ENCODE measurements around the gene PRPSAP1. TPM values are rescaled to one million over a fixed set of nuclear protein-coding genes. Genes with fewer than 3 reads are reported as not detected.

PRPSAP1 gene
- total and polyA plus RNA-seq, 7 experiments from 2014 or later, result 19.6 to 59.1 (median 53.3) TPM

GRCh38 chr17:76292567-76292966 lies 61.1 kb downstream of the PRPSAP1 start:
- ATAC-seq (no peak), DNase-seq (no peak)
- Histone ChIP-seq H3K9me3 (ENCODE audit: control insufficient read depth in 2 of 3, low read length in 3 of 3) (no peaks in the 10 kb centered on the region), H3K27ac (ENCODE audit: low read depth, low read length) (no peak overlapping the region), H3K27me3 (ENCODE audit: control insufficient read depth in 2 of 2, insufficient read depth in 2 of 2, low read length in 2 of 2) (no peaks in the 10 kb centered on the region), H3K4me3 (ENCODE audit: low read length) (no peak overlapping the region), H3K36me3 (ENCODE audit: control insufficient read depth in 2 of 3, insufficient read depth in 3 of 3, low read length in 3 of 3) (no peaks in the 10 kb centered on the region), H3K4me1 (ENCODE audit: control insufficient read depth in 2 of 2, insufficient read depth in 2 of 2, low read length in 2 of 2) (no peaks in the 10 kb centered on the region)
- intact Hi-C loops (cut with micrococcal nuclease), result no loop called here
- Mint-ChIP-seq H3K27me3 (no peaks in the 10 kb centered on the region), H3K36me3 (peaks cover 0 to 12% (median 0%) of the 10 kb centered on the region in 5 donors), H3K4me3 (no peak overlapping the region), H3K9me3 (no peaks in the 10 kb centered on the region), H3K27ac (no peak overlapping the region), H3K4me1 (peaks cover 0 to 1% (median 0%) of the 10 kb centered on the region in 7 donors)
- ChIA-PET CTCF (no interaction called here), POLR2A (no interaction called here)

- Mint-ChIP-seq H3K27ac (no peak overlapping the region), H3K4me3 (no peak overlapping the region), H3K27me3 (no peaks in the 10 kb centered on the region), H3K9me3 (no peaks in the 10 kb centered on the region), H3K4me1 (peaks cover 0 to 17% (median 8%) of the 10 kb centered on the region in 7 donors), H3K36me3 (peaks cover 0 to 4% (median 0%) of the 10 kb centered on the region in 5 donors)
- no peak for DNase-seq
- H3K4me1 ChIP-seq (ENCODE audit: control insufficient read depth in 2 of 2, insufficient read depth in 2 of 2, low read length in 2 of 2), result peaks cover 0 to 8% of the 10 kb centered on the region in 2 donors
- H3K27ac ChIP-seq (ENCODE audit: low read depth, low read length), result no peak overlapping the region
- ChIA-PET CTCF (interaction anchor here (0.5 to 6.2 kb wide), 5 partner anchors 23 to 403 kb away, joined by 3 to 191 read pairs (median 3); partner anchors contain the start of gene TRIM47), POLR2A (interaction anchor here (0.8 to 3.4 kb wide), 4 partner anchors 98 to 252 kb away, joined by 3 to 29 read pairs (median 4); no protein-coding TSS in a partner anchor)
- H3K4me3 ChIP-seq (ENCODE audit: low read length), result no peak overlapping the region
- no peak for ATAC-seq
- no peaks in the 10 kb centered on the region for H3K36me3 ChIP-seq (ENCODE audit: control insufficient read depth in 2 of 3, insufficient read depth in 3 of 3, low read length in 3 of 3)
- H3K27me3 ChIP-seq (ENCODE audit: control insufficient read depth in 2 of 2, insufficient read depth in 2 of 2, low read length in 2 of 2), result no peaks in the 10 kb centered on the region
- H3K9me3 ChIP-seq (ENCODE audit: control insufficient read depth in 2 of 3, low read length in 3 of 3), result no peaks in the 10 kb centered on the region
- intact Hi-C loops (cut with micrococcal nuclease), result no loop called here
Observed at GRCh38 chr17:76281573-76282371, 71.9 kb downstream of the PRPSAP1 start.

DNA sequence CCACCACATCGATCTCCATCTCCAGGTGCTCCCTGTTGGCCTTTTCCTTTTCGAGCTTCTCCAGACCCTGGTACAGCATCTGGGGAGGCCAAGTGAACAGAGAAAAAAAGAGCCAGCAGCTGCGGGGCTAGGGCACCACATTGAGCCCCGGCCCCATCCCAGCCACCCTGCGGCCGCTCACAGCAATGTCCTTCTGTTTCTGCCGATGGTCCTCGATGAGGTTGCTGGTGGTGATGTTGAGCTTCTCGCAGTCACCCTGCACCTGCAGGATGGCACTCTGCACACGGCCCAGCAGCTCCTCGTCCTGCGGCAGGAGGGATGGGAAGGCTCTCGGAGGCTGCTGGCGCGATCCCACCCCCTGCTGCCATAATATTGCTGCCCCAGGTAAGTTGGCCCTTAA lies 73.1 kb downstream of the PRPSAP1 start:
- H3K36me3 Mint-ChIP-seq, result no peaks in the 10 kb centered on the region
- no peak overlapping the region for H3K27ac Mint-ChIP-seq
- CTCF ChIA-PET, result interaction anchor here (0.8 to 6.2 kb wide), 15 partner anchors 9 to 267 kb away, joined by 3 to 191 read pairs (median 8); partner anchors contain the start of genes FOXJ1 and UBALD2

DNA sequence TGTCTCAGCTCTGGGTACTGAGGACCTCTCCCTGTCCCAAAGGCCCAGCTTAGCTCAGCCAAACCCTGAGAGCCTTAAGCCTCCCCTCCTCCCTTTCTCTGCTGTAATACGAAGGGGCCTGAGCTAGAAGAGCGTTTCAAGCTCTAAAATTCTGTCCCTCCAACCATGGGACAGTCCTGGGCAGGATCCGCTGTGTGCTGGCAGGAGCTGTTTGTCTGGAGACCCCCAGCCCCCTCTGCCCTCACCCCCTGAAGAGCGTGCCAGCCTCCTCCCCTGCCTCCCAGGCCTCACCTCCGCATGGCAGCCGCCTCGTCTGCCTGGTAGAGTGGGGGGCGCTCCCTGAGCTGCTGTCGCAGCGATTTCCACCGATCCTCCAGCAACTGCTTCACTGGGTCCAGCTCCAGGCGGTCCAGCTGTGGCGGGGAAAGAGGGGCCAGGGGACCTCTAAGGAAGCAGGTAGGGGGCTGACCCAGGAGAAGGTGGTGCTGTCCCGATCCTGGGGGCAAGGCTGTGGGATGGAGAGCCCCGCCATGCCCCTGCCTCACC lies 73.9 kb downstream of the PRPSAP1 start:
- POLR2A ChIA-PET, result interaction anchor here (0.5 to 3.4 kb wide), 17 partner anchors 10 to 266 kb away, joined by 3 to 29 read pairs (median 6); partner anchors contain the start of genes EXOC7, FOXJ1, SPHK1 and UBALD2
- Mint-ChIP-seq H3K4me1 (peaks cover 4 to 22% (median 21%) of the 10 kb centered on the region in 7 donors), H3K27ac (peak overlapping the region in 7 of 9 donors; percentile 22 to 74 (median 46)), H3K9me3 (no peaks in the 10 kb centered on the region), H3K27me3 (no peaks in the 10 kb centered on the region), H3K36me3 (no peaks in the 10 kb centered on the region), H3K4me3 (no peak overlapping the region)
- CTCF ChIA-PET, result interaction anchor here (0.6 to 6.2 kb wide), 39 partner anchors 9 to 486 kb away, joined by 3 to 191 read pairs (median 4); partner anchors contain the start of genes EXOC7, FOXJ1 and UBALD2
- no peak for DNase-seq
- intact Hi-C loops (cut with micrococcal nuclease), result loop anchor here (1.0 to 2.0 kb wide), 6 partner anchors 14 to 266 kb away; partner anchors contain the start of gene EXOC7 (in 1 of the 2)
- H3K27ac ChIP-seq (ENCODE audit: low read depth, low read length), result no peak overlapping the region
- H3K36me3 ChIP-seq (ENCODE audit: control insufficient read depth in 2 of 3, insufficient read depth in 3 of 3, low read length in 3 of 3), result no peaks in the 10 kb centered on the region
- H3K4me3 ChIP-seq (ENCODE audit: low read length), result no peak overlapping the region
- H3K9me3 ChIP-seq (ENCODE audit: control insufficient read depth in 2 of 3, low read length in 3 of 3), result no peaks in the 10 kb centered on the region
- H3K4me1 ChIP-seq (ENCODE audit: control insufficient read depth in 2 of 2, insufficient read depth in 2 of 2, low read length in 2 of 2), result peaks cover 0 to 10% of the 10 kb centered on the region in 2 donors
- H3K27me3 ChIP-seq (ENCODE audit: control insufficient read depth in 2 of 2, insufficient read depth in 2 of 2, low read length in 2 of 2), result no peaks in the 10 kb centered on the region
- no peak for ATAC-seq

More for the DNA sequence above, 73.1 kb downstream of the PRPSAP1 start:
- H3K9me3 ChIP-seq (ENCODE audit: control insufficient read depth in 2 of 3, low read length in 3 of 3), result no peaks in the 10 kb centered on the region
- peaks cover 0 to 8% of the 10 kb centered on the region in 2 donors for H3K4me1 ChIP-seq (ENCODE audit: control insufficient read depth in 2 of 2, insufficient read depth in 2 of 2, low read length in 2 of 2)
- no peaks in the 10 kb centered on the region for H3K36me3 ChIP-seq (ENCODE audit: control insufficient read depth in 2 of 3, insufficient read depth in 3 of 3, low read length in 3 of 3)
- Mint-ChIP-seq H3K27me3 (no peaks in the 10 kb centered on the region), H3K4me1 (peaks cover 3 to 19% (median 15%) of the 10 kb centered on the region in 7 donors), H3K9me3 (no peaks in the 10 kb centered on the region), H3K4me3 (no peak overlapping the region)
- H3K4me3 ChIP-seq (ENCODE audit: low read length), result no peak overlapping the region
- no peaks in the 10 kb centered on the region for H3K27me3 ChIP-seq (ENCODE audit: control insufficient read depth in 2 of 2, insufficient read depth in 2 of 2, low read length in 2 of 2)
- H3K27ac ChIP-seq (ENCODE audit: low read depth, low read length), result no peak overlapping the region
- intact Hi-C loops (cut with micrococcal nuclease), result no loop called here
- no peak for DNase-seq
- POLR2A ChIA-PET, result interaction anchor here (0.6 to 3.4 kb wide), 11 partner anchors 16 to 266 kb away, joined by 3 to 29 read pairs (median 7); partner anchors contain the start of genes EXOC7, FOXJ1 and UBALD2
- no peak for ATAC-seq

DNA sequence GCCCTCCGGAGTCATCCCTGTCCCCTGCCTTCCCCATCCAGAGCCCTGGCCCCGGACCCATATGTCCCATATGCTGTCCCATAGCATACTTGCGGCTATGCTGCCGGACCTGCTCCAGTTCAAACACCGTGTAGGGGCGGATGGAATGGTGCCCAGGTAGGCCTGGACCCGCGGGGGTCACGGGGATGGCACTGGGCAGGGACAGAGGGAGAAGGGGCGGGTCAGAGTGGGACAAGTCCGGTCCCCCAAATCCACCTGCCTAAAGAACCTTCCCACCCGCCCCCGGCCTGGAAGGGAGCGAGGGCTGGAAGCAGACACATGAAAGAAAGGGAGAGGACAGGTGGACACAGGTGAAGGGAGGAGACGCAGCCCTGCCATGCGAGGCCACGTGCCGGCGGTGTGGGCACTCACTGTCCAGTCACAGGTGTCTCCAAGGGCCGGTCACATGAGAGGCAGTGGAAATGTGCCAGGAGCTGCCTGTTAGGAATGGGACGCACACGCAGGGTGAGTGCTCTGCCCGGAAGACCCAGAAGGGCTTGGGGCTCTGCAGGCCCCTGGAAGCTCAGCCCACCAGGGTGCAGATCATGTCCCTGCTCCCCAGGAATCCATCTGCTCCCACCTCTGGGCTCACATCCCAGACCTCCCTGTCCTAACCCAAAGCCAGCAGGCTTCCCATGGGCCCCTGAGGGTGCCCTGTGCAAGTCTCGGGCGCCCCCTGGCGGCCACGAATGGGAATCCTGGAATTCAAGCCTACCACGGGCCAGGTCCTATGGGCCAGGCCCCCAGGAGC lies 74.6 kb downstream of the PRPSAP1 start:
- Mint-ChIP-seq H3K9me3 (no peaks in the 10 kb centered on the region), H3K36me3 (no peaks in the 10 kb centered on the region), H3K27ac (peak overlapping the region in 7 of 9 donors; percentile 22 to 74 (median 46)), H3K4me3 (no peak overlapping the region), H3K27me3 (no peaks in the 10 kb centered on the region), H3K4me1 (peaks cover 7 to 29% (median 27%) of the 10 kb centered on the region in 7 donors)
- ChIA-PET CTCF (interaction anchor here (0.6 to 6.2 kb wide), 40 partner anchors 9 to 485 kb away, joined by 3 to 191 read pairs (median 4); partner anchors contain the start of genes EXOC7, FOXJ1 and UBALD2), POLR2A (interaction anchor here (0.5 to 3.4 kb wide), 21 partner anchors 9 to 204 kb away, joined by 3 to 29 read pairs (median 4); partner anchors contain the start of genes EXOC7, FOXJ1, SPHK1 and UBALD2)
- Histone ChIP-seq H3K27me3 (ENCODE audit: control insufficient read depth in 2 of 2, insufficient read depth in 2 of 2, low read length in 2 of 2) (no peaks in the 10 kb centered on the region), H3K9me3 (ENCODE audit: control insufficient read depth in 2 of 3, low read length in 3 of 3) (no peaks in the 10 kb centered on the region), H3K36me3 (ENCODE audit: control insufficient read depth in 2 of 3, insufficient read depth in 3 of 3, low read length in 3 of 3) (no peaks in the 10 kb centered on the region), H3K4me3 (ENCODE audit: low read length) (no peak overlapping the region), H3K27ac (ENCODE audit: low read depth, low read length) (no peak overlapping the region), H3K4me1 (ENCODE audit: control insufficient read depth in 2 of 2, insufficient read depth in 2 of 2, low read length in 2 of 2) (peaks cover 5 to 17% of the 10 kb centered on the region in 2 donors)
- intact Hi-C loops (cut with micrococcal nuclease), result loop anchor here (1.0 to 2.0 kb wide), 6 partner anchors 13 to 265 kb away; partner anchors contain the start of gene EXOC7 (in 1 of the 2)
- DNase-seq (peak; percentile 69 to 89 (median 81)), ATAC-seq (peak; percentile 87)
